NB4 (cell line): ENCODE measurements around the gene IPPK.

Experiments used
- DNase-seq: peaks from one replicate; pipeline ENCODE4 v3.0.0; 2010; ENCODE audit warnings: low read depth
- H3K4me3 ChIP-seq: one replicate; pipeline ENCODE4 v1.5.1; 2011; ENCODE audit warnings: mild to moderate bottlenecking, low read depth, low read length, moderate library complexity
- CTCF ChIP-seq: IDR thresholded peaks from one replicate; pipeline ENCODE4 v1.5.1; 2012; ENCODE audit warnings: low read depth, low read length
- MAX ChIP-seq: IDR thresholded peaks from 2 replicates; pipeline ENCODE4 v1.6.1; 2011; ENCODE audit warnings: low read depth, low read length
- MYC ChIP-seq: IDR thresholded peaks from 2 replicates; pipeline ENCODE4 v1.6.1; 2011; ENCODE audit warnings: low read depth, low read length
- POLR2A ChIP-seq: IDR thresholded peaks from 2 replicates; pipeline ENCODE4 v1.6.1; 2011; ENCODE audit warnings: mild to moderate bottlenecking; ENCODE audit not compliant: insufficient read length; ENCODE audit errors: extremely low read depth

IPPK gene

GRCh38 chr9:92614123-92614510 lies 55.8 kb downstream of the IPPK start:
- H3K4me3 ChIP-seq, result no peak overlapping the region
- no peak for TF ChIP-seq MAX
- no peak for TF ChIP-seq CTCF
- no peak for TF ChIP-seq POLR2A
- TF ChIP-seq MYC, result no peak
- no peak for DNase-seq

GRCh38 chr9:92613268-92614122 lies 56.4 kb downstream of the IPPK start:
- no peak for TF ChIP-seq MAX
- no peak for TF ChIP-seq POLR2A
- no peak for TF ChIP-seq MYC
- no peak for TF ChIP-seq CTCF

GRCh38 chr9:92612816-92613215 lies 57.1 kb downstream of the IPPK start:
- TF ChIP-seq MAX (no peak), MYC (no peak), CTCF (no peak), POLR2A (no peak)
- H3K4me3 ChIP-seq, result no peak overlapping the region
- no peak for DNase-seq

More at GRCh38 chr9:92613268-92614122, 56.4 kb downstream of the IPPK start:
- no peak for DNase-seq
- H3K4me3 ChIP-seq, result no peak overlapping the region

GRCh38 chr9:92612292-92612691 lies 57.6 kb downstream of the IPPK start:
- no peak for DNase-seq
- no peak overlapping the region for H3K4me3 ChIP-seq
- TF ChIP-seq CTCF (no peak), POLR2A (no peak), MYC (no peak), MAX (no peak)

GRCh38 chr9:92611621-92612285 lies 58.2 kb downstream of the IPPK start:
- no peak overlapping the region for H3K4me3 ChIP-seq
- DNase-seq, result no peak
- TF ChIP-seq MAX (no peak), MYC (no peak)
